HEK293 (cell line): ENCODE data around the gene TMED7.

Source experiments
- CTCF ChIA-PET: fragments of 350-600 bp; formaldehyde crosslinking; extraction: SDS; loops from one replicate; lab custom pipeline; 2021; ENCODE audit warnings: antibody characterized with exemption; lab: Yijun Ruan, JAX
- POLR2A ChIA-PET: fragments of 300-600 bp; formaldehyde crosslinking; extraction: SDS; loops from one replicate; lab custom pipeline; 2020; ENCODE audit warnings: antibody characterized with exemption, inconsistent platforms; lab: Yijun Ruan, JAX
- H3K27ac ChIP-seq: fragments of 200-500 bp; sonication (Bioruptor generic); 2 replicates; pipeline ENCODE4 v1.5.1; 2014; ENCODE audit warnings: low read depth, low read length, control low read depth, inconsistent platforms; ENCODE audit errors: extremely low read depth
- H3K36me3 ChIP-seq, 2 experiments: fragments of 200-500 bp in 1 of 2; sonication (Bioruptor generic) in 1 of 2; 1 replicate in 1 of 2; 2 replicates in 1 of 2; pipeline ENCODE4 v1.5.1; 2014 to 2017; ENCODE audit warnings: inconsistent platforms in 2 of 2, low read length in 2 of 2; ENCODE audit not compliant: control insufficient read depth in 2 of 2, insufficient read depth in 1 of 2
- H3K4me1 ChIP-seq: fragments of 200-500 bp; sonication (Bioruptor generic); 2 replicates; pipeline ENCODE4 v1.5.1; 2014; ENCODE audit warnings: mild to moderate bottlenecking, low read length, inconsistent platforms; ENCODE audit not compliant: control insufficient read depth, insufficient read depth
- H3K4me3 ChIP-seq: 2 replicates; pipeline ENCODE4 v1.5.1; 2011; ENCODE audit warnings: low read depth, mild to moderate bottlenecking, control low read depth, low read length, moderate library complexity
- H3K9me3 ChIP-seq: fragments of 200-500 bp; sonication (Bioruptor generic); 2 replicates; pipeline ENCODE4 v1.5.1; 2014; ENCODE audit warnings: low read depth, low read length, inconsistent platforms; ENCODE audit not compliant: control insufficient read depth, insufficient read depth
- BCL11B ChIP-seq: fragments of 450-650 bp; formaldehyde crosslinking; IDR thresholded peaks from 2 replicates; pipeline ENCODE4 v1.5.1; 2016; ENCODE audit warnings: low read depth, missing biosample characterization, missing genetic modification characterization
- GLI2 ChIP-seq: fragments of 450-650 bp; formaldehyde crosslinking; IDR thresholded peaks from 2 replicates; pipeline ENCODE4; 2017; ENCODE audit warnings: missing biosample characterization, missing genetic modification characterization, low read depth, borderline replicate concordance
- KLF16 ChIP-seq: fragments of 450-650 bp; formaldehyde crosslinking; IDR thresholded peaks from 2 replicates; pipeline ENCODE4 v1.5.1; 2017; ENCODE audit warnings: missing biosample characterization, missing genetic modification characterization
- MZF1 ChIP-seq: fragments of 450-650 bp; formaldehyde crosslinking; IDR thresholded peaks from 2 replicates; pipeline ENCODE4 v1.5.1; 2017; ENCODE audit warnings: missing biosample characterization, missing genetic modification characterization, borderline replicate concordance
- OSR2 ChIP-seq: fragments of 450-650 bp; formaldehyde crosslinking; IDR thresholded peaks from 2 replicates; pipeline ENCODE4 v1.5.1; 2016; ENCODE audit warnings: missing biosample characterization, missing genetic modification characterization
- SCRT2 ChIP-seq: fragments of 450-650 bp; formaldehyde crosslinking; IDR thresholded peaks from 2 replicates; pipeline ENCODE4 v1.5.1; 2016; ENCODE audit warnings: missing biosample characterization, missing genetic modification characterization
- SP2 ChIP-seq: fragments of 450-650 bp; formaldehyde crosslinking; IDR thresholded peaks from 2 replicates; pipeline ENCODE4 v1.5.1; 2016; ENCODE audit warnings: missing biosample characterization, missing genetic modification characterization
- YY2 ChIP-seq: fragments of 450-650 bp; formaldehyde crosslinking; IDR thresholded peaks from 2 replicates; pipeline ENCODE4 v1.5.1; 2016; ENCODE audit warnings: missing biosample characterization, missing genetic modification characterization
- ZBTB21 ChIP-seq: fragments of 450-650 bp; formaldehyde crosslinking; IDR thresholded peaks from 2 replicates; pipeline ENCODE4 v1.5.1; 2017; ENCODE audit warnings: missing biosample characterization, missing genetic modification characterization
- ZFHX2 ChIP-seq: fragments of 450-650 bp; formaldehyde crosslinking; conservative IDR thresholded peaks from 2 replicates; pipeline ENCODE4 v1.5.1; 2016; ENCODE audit warnings: missing biosample characterization, missing genetic modification characterization
- ZFP3 ChIP-seq: fragments of 450-650 bp; formaldehyde crosslinking; IDR thresholded peaks from 2 replicates; pipeline ENCODE4 v1.5.1; 2016; ENCODE audit warnings: low read depth, missing biosample characterization, missing genetic modification characterization
- ZNF202 ChIP-seq: fragments of 450-650 bp; formaldehyde crosslinking; IDR thresholded peaks from 2 replicates; pipeline ENCODE4 v1.5.1; 2016; ENCODE audit warnings: missing biosample characterization, missing genetic modification characterization, borderline replicate concordance
- ZNF214 ChIP-seq: fragments of 450-650 bp; formaldehyde crosslinking; IDR thresholded peaks from 2 replicates; pipeline ENCODE4 v1.5.1; 2017; ENCODE audit warnings: missing biosample characterization, mild to moderate bottlenecking, missing genetic modification characterization, borderline replicate concordance
- ZNF266 ChIP-seq: fragments of 450-650 bp; formaldehyde crosslinking; IDR thresholded peaks from 2 replicates; pipeline ENCODE4 v1.5.1; 2016; ENCODE audit warnings: missing biosample characterization, missing genetic modification characterization, low read depth
- ZNF292 ChIP-seq: fragments of 450-650 bp; formaldehyde crosslinking; IDR thresholded peaks from 2 replicates; pipeline ENCODE4 v1.5.1; 2016; ENCODE audit warnings: low read depth, missing biosample characterization, missing genetic modification characterization, borderline replicate concordance
- ZNF354C ChIP-seq: fragments of 450-650 bp; formaldehyde crosslinking; IDR thresholded peaks from 2 replicates; pipeline ENCODE4 v1.5.1; 2016; ENCODE audit warnings: missing biosample characterization, missing genetic modification characterization, low read depth, borderline replicate concordance
- ZNF404 ChIP-seq: fragments of 450-650 bp; formaldehyde crosslinking; IDR thresholded peaks from 2 replicates; pipeline ENCODE4 v1.5.1; 2017; ENCODE audit warnings: missing biosample characterization, missing genetic modification characterization
- ZNF426 ChIP-seq: fragments of 450-650 bp; formaldehyde crosslinking; IDR thresholded peaks from 2 replicates; pipeline ENCODE4 v1.5.1; 2017; ENCODE audit warnings: missing biosample characterization, missing genetic modification characterization, mild to moderate bottlenecking, inconsistent platforms, moderate library complexity
- ZNF514 ChIP-seq: fragments of 450-650 bp; formaldehyde crosslinking; IDR thresholded peaks from 2 replicates; pipeline ENCODE4 v1.5.1; 2016; ENCODE audit warnings: missing biosample characterization, missing genetic modification characterization
- ZNF521 ChIP-seq: fragments of 450-650 bp; formaldehyde crosslinking; IDR thresholded peaks from 2 replicates; pipeline ENCODE4 v1.5.1; 2017; ENCODE audit warnings: missing biosample characterization, mild to moderate bottlenecking, missing genetic modification characterization
- ZNF530 ChIP-seq: fragments of 450-650 bp; formaldehyde crosslinking; IDR thresholded peaks from 2 replicates; pipeline ENCODE4 v1.5.1; 2016; ENCODE audit warnings: low read depth, missing biosample characterization, missing genetic modification characterization
- ZNF560 ChIP-seq: fragments of 450-650 bp; formaldehyde crosslinking; IDR thresholded peaks from 2 replicates; pipeline ENCODE4 v1.5.1; 2017; ENCODE audit warnings: missing biosample characterization, missing genetic modification characterization, borderline replicate concordance
- ZNF629 ChIP-seq: fragments of 450-650 bp; formaldehyde crosslinking; IDR thresholded peaks from 2 replicates; pipeline ENCODE4 v1.5.1; 2017; ENCODE audit warnings: missing biosample characterization, missing genetic modification characterization
- ZNF707 ChIP-seq: fragments of 450-650 bp; formaldehyde crosslinking; IDR thresholded peaks from 2 replicates; pipeline ENCODE4 v1.5.1; 2016; ENCODE audit warnings: missing biosample characterization, missing genetic modification characterization
- ZNF747 ChIP-seq: fragments of 450-650 bp; formaldehyde crosslinking; IDR thresholded peaks from 2 replicates; pipeline ENCODE4 v1.5.1; 2016; ENCODE audit warnings: missing biosample characterization, missing genetic modification characterization
- TF ChIP-seq, protein P1 (sequence below): fragments of 450-650 bp; formaldehyde crosslinking; IDR thresholded peaks from 2 replicates; pipeline ENCODE4; 2016; ENCODE audit warnings: missing biosample characterization, missing genetic modification characterization
- TF ChIP-seq, protein P2 (sequence below): fragments of 450-650 bp; formaldehyde crosslinking; IDR thresholded peaks from 2 replicates; pipeline ENCODE4 v1.5.1; 2016; ENCODE audit warnings: missing biosample characterization, missing genetic modification characterization
- TF ChIP-seq, protein P3 (sequence below): fragments of 450-650 bp; formaldehyde crosslinking; IDR thresholded peaks from 2 replicates; pipeline ENCODE4 v1.5.1; 2016; ENCODE audit warnings: missing biosample characterization, missing genetic modification characterization, borderline replicate concordance

The TMED7 gene

DNA sequence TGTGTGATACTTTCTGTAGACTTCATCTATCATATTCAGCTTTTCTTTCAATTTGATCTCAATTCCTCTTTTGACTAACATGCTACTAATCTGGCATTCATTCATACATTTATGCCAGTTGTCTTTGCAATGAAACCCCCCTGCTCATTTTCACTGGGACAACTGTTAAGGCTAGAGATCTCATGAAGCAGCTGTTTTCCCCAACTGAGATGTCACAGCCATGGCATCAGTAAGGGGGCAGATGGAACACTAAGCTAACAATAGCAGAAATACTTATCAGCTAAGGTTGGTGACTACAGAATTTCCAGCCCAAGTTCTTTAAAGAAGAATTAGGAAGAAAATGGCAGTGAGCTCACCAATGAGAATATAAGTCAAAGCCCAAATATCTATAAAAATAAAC, 9.4 kb downstream of the TMED7 start (continued):
- TF ChIP-seq ZNF747 (tag by site-specific recombination) (no peak), ZNF292 (tag by site-specific recombination) (no peak)
- TF ChIP-seq, all 188 proteins: peak for 0

DNA sequence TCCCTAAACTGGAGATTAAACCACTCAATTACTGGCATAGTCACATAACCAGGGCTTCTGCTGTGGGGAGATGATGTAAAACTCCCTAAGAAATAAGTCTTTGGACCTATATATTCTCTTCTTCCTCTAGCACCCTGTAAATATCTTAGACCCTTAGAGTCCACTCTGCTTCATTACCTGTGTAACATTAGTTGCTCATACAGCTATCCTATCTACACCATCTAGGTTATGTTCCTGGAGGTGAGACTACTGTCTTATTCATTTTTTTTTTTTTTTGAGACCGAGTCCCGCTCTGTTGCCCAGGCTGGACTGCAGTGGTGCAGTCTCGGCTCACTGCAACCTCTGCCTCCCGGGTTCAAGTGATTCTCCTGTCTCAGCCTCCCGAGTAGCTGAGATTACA, 14.0 kb downstream of the TMED7 start:
- H3K4me3 ChIP-seq = no peak overlapping the region
- no peaks in the 10 kb centered on the region for H3K9me3 ChIP-seq
- no peak overlapping the region for H3K27ac ChIP-seq
- ChIA-PET CTCF (no interaction called here), POLR2A (interaction anchor here (0.6 kb wide), 1 partner anchor 205 kb away, joined by 3 read pairs; the partner anchor contains the start of gene CDO1)
- H3K36me3 ChIP-seq = peaks cover 34 to 58% of the 10 kb centered on the region in 2 experiments; a peak in 2 of 3 replicates
- TF ChIP-seq ZNF707 (tag by site-specific recombination) (no peak), ZNF202 (no peak), ZNF404 (tag by site-specific recombination) (no peak), ZNF514 (tag by site-specific recombination) (no peak), ZNF426 (tag by site-specific recombination) (no peak), ZNF560 (no peak), ZFP3 (no peak), ZNF521 (tag by site-specific recombination) (no peak), OSR2 (no peak), GLI2 (no peak)
- TF ChIP-seq, protein P1, sequence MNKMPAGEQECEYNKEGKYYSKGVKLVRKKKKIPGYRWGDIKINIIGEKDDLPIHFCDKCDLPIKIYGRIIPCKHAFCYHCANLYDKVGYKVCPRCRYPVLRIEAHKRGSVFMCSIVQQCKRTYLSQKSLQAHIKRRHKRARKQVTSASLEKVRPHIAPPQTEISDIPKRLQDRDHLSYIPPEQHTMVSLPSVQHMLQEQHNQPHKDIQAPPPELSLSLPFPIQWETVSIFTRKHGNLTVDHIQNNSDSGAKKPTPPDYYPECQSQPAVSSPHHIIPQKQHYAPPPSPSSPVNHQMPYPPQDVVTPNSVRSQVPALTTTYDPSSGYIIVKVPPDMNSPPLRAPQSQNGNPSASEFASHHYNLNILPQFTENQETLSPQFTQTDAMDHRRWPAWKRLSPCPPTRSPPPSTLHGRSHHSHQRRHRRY (tag by site-specific recombination) = no peak
- H3K4me1 ChIP-seq = no peaks in the 10 kb centered on the region

DNA sequence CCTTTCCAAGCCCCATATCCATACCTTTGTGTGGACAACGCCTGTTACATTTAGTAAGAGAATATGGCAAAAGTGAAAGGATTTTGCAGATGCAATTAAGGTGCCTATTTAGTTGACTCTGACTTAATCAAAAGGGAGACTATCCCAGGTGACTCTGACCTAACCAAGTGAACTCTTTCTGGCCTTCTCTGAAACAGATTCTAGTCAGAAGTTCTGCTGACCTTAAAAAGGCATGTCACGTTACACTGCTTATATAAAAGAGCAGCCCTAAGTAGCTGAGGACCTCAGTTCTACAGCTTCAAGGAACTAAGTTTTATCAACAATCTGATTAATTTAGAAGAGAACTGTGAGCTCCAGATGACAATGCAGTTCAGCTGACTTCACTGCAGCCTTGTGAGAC, 17.9 kb downstream of the TMED7 start:
- CTCF ChIA-PET = interaction anchor here (1.1 kb wide), 1 partner anchor 27 kb away, joined by 3 read pairs; no protein-coding TSS in a partner anchor
- H3K9me3 ChIP-seq = no peaks in the 10 kb centered on the region
- H3K4me1 ChIP-seq = no peaks in the 10 kb centered on the region; the same call in none of the 2 replicates
- POLR2A ChIA-PET = no interaction called here
- no peak overlapping the region for H3K27ac ChIP-seq
- peaks cover 3 to 37% of the 10 kb centered on the region in 2 experiments; a peak in 2 of 3 replicates for H3K36me3 ChIP-seq
- H3K4me3 ChIP-seq = no peak overlapping the region
- TF ChIP-seq ZFHX2 (no peak), ZNF530 (tag by site-specific recombination) (no peak), ZNF292 (tag by site-specific recombination) (no peak), BCL11B (no peak), SCRT2 (tag by site-specific recombination) (no peak), SP2 (tag by site-specific recombination) (no peak), ZNF214 (no peak), ZNF629 (no peak), KLF16 (no peak), ZNF266 (tag by site-specific recombination) (no peak), YY2 (tag by site-specific recombination) (no peak), ZNF354C (tag by site-specific recombination) (no peak), MZF1 (no peak), ZBTB21 (tag by site-specific recombination) (no peak)
- TF ChIP-seq, protein P2, sequence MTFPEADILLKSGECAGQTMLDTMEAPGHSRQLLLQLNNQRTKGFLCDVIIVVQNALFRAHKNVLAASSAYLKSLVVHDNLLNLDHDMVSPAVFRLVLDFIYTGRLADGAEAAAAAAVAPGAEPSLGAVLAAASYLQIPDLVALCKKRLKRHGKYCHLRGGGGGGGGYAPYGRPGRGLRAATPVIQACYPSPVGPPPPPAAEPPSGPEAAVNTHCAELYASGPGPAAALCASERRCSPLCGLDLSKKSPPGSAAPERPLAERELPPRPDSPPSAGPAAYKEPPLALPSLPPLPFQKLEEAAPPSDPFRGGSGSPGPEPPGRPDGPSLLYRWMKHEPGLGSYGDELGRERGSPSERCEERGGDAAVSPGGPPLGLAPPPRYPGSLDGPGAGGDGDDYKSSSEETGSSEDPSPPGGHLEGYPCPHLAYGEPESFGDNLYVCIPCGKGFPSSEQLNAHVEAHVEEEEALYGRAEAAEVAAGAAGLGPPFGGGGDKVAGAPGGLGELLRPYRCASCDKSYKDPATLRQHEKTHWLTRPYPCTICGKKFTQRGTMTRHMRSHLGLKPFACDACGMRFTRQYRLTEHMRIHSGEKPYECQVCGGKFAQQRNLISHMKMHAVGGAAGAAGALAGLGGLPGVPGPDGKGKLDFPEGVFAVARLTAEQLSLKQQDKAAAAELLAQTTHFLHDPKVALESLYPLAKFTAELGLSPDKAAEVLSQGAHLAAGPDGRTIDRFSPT (tag by site-specific recombination) = no peak
- TF ChIP-seq, protein P1 (tag by site-specific recombination) = no peak
- TF ChIP-seq, protein P3, sequence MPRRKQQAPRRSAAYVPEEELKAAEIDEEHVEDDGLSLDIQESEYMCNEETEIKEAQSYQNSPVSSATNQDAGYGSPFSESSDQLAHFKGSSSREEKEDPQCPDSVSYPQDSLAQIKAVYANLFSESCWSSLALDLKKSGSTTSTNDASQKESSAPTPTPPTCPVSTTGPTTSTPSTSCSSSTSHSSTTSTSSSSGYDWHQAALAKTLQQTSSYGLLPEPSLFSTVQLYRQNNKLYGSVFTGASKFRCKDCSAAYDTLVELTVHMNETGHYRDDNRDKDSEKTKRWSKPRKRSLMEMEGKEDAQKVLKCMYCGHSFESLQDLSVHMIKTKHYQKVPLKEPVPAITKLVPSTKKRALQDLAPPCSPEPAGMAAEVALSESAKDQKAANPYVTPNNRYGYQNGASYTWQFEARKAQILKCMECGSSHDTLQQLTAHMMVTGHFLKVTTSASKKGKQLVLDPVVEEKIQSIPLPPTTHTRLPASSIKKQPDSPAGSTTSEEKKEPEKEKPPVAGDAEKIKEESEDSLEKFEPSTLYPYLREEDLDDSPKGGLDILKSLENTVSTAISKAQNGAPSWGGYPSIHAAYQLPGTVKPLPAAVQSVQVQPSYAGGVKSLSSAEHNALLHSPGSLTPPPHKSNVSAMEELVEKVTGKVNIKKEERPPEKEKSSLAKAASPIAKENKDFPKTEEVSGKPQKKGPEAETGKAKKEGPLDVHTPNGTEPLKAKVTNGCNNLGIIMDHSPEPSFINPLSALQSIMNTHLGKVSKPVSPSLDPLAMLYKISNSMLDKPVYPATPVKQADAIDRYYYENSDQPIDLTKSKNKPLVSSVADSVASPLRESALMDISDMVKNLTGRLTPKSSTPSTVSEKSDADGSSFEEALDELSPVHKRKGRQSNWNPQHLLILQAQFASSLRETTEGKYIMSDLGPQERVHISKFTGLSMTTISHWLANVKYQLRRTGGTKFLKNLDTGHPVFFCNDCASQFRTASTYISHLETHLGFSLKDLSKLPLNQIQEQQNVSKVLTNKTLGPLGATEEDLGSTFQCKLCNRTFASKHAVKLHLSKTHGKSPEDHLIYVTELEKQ (tag by site-specific recombination) = no peak
